ENCODE measurements around the gene BCKDK. TPM values are rescaled to one million over a fixed set of nuclear protein-coding genes. Genes with fewer than 3 reads are reported as not detected.

The BCKDK gene
- total and polyA plus RNA-seq, 2 of the 13 experiments (the other 11 are each of a cell fraction or from before 2014, with no cell fraction given) = 24.9 to 42.6 TPM

DNA sequence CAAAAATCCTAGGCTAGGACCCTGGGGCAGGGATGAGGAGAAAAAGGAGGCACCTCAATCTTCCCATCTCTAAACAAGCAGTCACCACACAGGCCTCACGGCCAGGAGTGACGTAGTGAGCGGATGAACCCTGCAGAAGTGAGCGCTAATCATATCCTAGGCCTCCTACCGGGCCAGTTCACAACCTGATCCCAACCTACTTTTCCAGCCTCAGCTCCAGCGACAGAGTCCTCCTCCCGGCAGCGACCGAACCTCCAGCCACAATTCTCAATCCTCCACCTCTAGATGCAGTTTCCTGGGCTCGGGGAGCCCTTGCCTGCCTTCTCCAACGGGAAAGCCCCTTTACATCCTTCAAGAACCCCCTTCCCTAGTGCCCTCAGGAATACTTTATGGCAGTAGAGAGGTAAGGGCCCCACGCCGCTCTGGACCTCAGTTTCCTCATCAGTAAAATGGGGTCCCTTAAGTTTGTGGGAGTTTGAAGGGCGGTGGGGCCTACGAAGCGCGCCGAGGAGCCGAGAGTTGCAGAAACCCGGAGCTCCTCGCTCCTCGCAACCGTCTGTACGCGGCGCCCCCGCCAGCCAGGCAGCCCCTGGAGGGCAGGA, 35.5 kb upstream of the BCKDK start (continued):
- TF ChIP-seq ZBTB40 (IDR thresholded peaks at IDR 0.05) (no peak), ZBTB40 (CRISPR knock-in tag; IDR thresholded peaks at IDR 0.05) (no peak), DPF2 (CRISPR knock-in tag; IDR thresholded peaks at IDR 0.05; ENCODE audit: borderline replicate concordance, low read depth) (no peak), NKX3-1 (CRISPR knock-in tag; IDR thresholded peaks at IDR 0.05) (no peak), ZNF333 (CRISPR knock-in tag; IDR thresholded peaks at IDR 0.05; ENCODE audit: borderline replicate concordance) (no peak), ZNF737 (CRISPR knock-in tag; IDR thresholded peaks at IDR 0.05; ENCODE audit: borderline replicate concordance) (peak; percentile 82; the same call in 1 of the 2 replicates), ZNF652 (CRISPR knock-in tag; IDR thresholded peaks at IDR 0.05; ENCODE audit: borderline replicate concordance, low read depth) (no peak), ZNF709 (CRISPR knock-in tag; IDR thresholded peaks at IDR 0.05) (peak; percentile 54; the same call in 1 of the 2 replicates), TMF1 (CRISPR knock-in tag; IDR thresholded peaks at IDR 0.05; ENCODE audit: low read depth) (no peak), ZNF703 (CRISPR knock-in tag; IDR thresholded peaks at IDR 0.05; ENCODE audit: borderline replicate concordance) (0 out of 2 replicates have a peak, but pooled peaks have one; percentile 19), ZNF432 (CRISPR knock-in tag; IDR thresholded peaks at IDR 0.05; ENCODE audit: borderline replicate concordance) (peak; percentile 43; the same call in 1 of the 2 replicates), ZNF143 (CRISPR knock-in tag; IDR thresholded peaks at IDR 0.05) (no peak), CEBPG (CRISPR knock-in tag; IDR thresholded peaks at IDR 0.05) (no peak), SP140L (CRISPR knock-in tag; IDR thresholded peaks at IDR 0.05; ENCODE audit: borderline replicate concordance) (0 out of 2 replicates have a peak, but pooled peaks have one; percentile 10), TOE1 (CRISPR knock-in tag; IDR thresholded peaks at IDR 0.05) (no peak), FIP1L1 (IDR thresholded peaks at IDR 0.05; ENCODE audit: borderline replicate concordance, insufficient read depth, low read depth, low read length) (0 out of 2 replicates have a peak, but pooled peaks have one; percentile 14), RXRB (CRISPR knock-in tag; IDR thresholded peaks at IDR 0.05; ENCODE audit: borderline replicate concordance) (no peak), ZBTB42 (CRISPR knock-in tag; IDR thresholded peaks at IDR 0.05) (no peak), NAIF1 (CRISPR knock-in tag; IDR thresholded peaks at IDR 0.05; ENCODE audit: borderline replicate concordance) (no peak), SRY (CRISPR knock-in tag; IDR thresholded peaks at IDR 0.05) (no peak)
- TF ChIP-seq, protein P1, sequence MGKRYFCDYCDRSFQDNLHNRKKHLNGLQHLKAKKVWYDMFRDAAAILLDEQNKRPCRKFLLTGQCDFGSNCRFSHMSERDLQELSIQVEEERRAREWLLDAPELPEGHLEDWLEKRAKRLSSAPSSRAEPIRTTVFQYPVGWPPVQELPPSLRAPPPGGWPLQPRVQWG (CRISPR knock-in tag; IDR thresholded peaks at IDR 0.05; ENCODE audit: borderline replicate concordance, low read depth) = 0 out of 2 replicates have a peak, but pooled peaks have one; percentile 75
